H1 (cell line): ENCODE data around the gene MAVS.

Experiments used
- CREB1 ChIP-seq: IDR thresholded peaks from 2 replicates; pipeline ENCODE4 v1.6.1; 2012; ENCODE audit warnings: inconsistent platforms
- CTCF ChIP-seq, 3 experiments: IDR thresholded peaks; 1 replicate in 2 of 3; 2 replicates in 1 of 3; pipeline versions ENCODE4 v1.5.1 to v1.6.1; 2011; ENCODE audit warnings: low read length in 3 of 3, mild to moderate bottlenecking in 3 of 3, inconsistent platforms in 2 of 3, low read depth in 1 of 3, moderate library complexity in 1 of 3; ENCODE audit not compliant: insufficient read depth in 1 of 3; ENCODE audit errors: control extremely low read depth in 1 of 3
- EZH2 ChIP-seq: fragments of 200-600 bp; sonication (generic); IDR thresholded peaks from 2 replicates; pipeline ENCODE4 v1.7.1; 2012; ENCODE audit warnings: low read depth, mild to moderate bottlenecking, moderate library complexity, low read length, inconsistent platforms; ENCODE audit not compliant: severe bottlenecking
- HDAC6 ChIP-seq: IDR thresholded peaks from one replicate; pipeline ENCODE4 v1.7.1; 2012; ENCODE audit warnings: low read depth, mild to moderate bottlenecking, inconsistent platforms, low read length, moderate library complexity
- MAFK ChIP-seq: IDR thresholded peaks from 2 replicates; pipeline ENCODE4 v1.6.1; 2012; ENCODE audit warnings: low read depth, mild to moderate bottlenecking, improper control_type of control experiment, low read length
- POLR2A ChIP-seq, 2 experiments: IDR thresholded peaks; 1 replicate in 1 of 2; 2 replicates in 1 of 2; pipeline ENCODE4 v1.6.1; 2011; ENCODE audit warnings: low read depth in 2 of 2, low read length in 2 of 2, mild to moderate bottlenecking in 2 of 2; ENCODE audit errors: control extremely low read depth in 1 of 2

- no peak for TF ChIP-seq POLR2A (IDR thresholded peaks at IDR 0.05; ENCODE audit: control extremely low read depth in 1 of 2, low read depth in 2 of 2, low read length in 2 of 2)
- no peak for TF ChIP-seq HDAC6
- no peak for TF ChIP-seq EZH2
- no peak for TF ChIP-seq CTCF (IDR thresholded peaks at IDR 0.05; ENCODE audit: control extremely low read depth in 1 of 3, insufficient read depth in 1 of 3, low read depth in 1 of 3, low read length in 3 of 3)
- no peak for TF ChIP-seq CREB1
- no peak for TF ChIP-seq MAFK
Observed at GRCh38 chr20:3826420-3826819, 20.2 kb upstream of the MAVS start.
